HepG2 (cell line): ENCODE measurements around the gene BBS1. TPM values are rescaled to one million over a fixed set of nuclear protein-coding genes. Genes with fewer than 3 reads are reported as not detected.

Experiments used
- AGO2 ChIP-seq: fragments of 200-400 bp; formaldehyde crosslinking; optimal IDR thresholded peaks from 2 replicates; pipeline ENCODE3; 2017; ENCODE audit warnings: mild to moderate bottlenecking, low read depth, low read length, moderate library complexity
- FOSL2 ChIP-seq: sonication (generic); formaldehyde crosslinking; IDR thresholded peaks from 2 replicates; pipeline ENCODE4 v1.4.0; 2020; ENCODE audit warnings: missing genetic modification reagents
- GATAD2A ChIP-seq: IDR thresholded peaks from 2 replicates; pipeline ENCODE4 v1.6.1; 2016
- HNRNPH1 ChIP-seq: fragments of 200-400 bp; formaldehyde crosslinking; optimal IDR thresholded peaks from 2 replicates; pipeline ENCODE3; 2017; ENCODE audit warnings: mild to moderate bottlenecking, low read depth, low read length
- HNRNPLL ChIP-seq: fragments of 200-400 bp; formaldehyde crosslinking; IDR thresholded peaks from 2 replicates; pipeline ENCODE4 v1.6.1; 2017; ENCODE audit warnings: mild to moderate bottlenecking, low read depth, low read length; ENCODE audit not compliant: poor library complexity, severe bottlenecking
- KMT2B ChIP-seq: IDR thresholded peaks from 2 replicates; pipeline ENCODE4 v1.6.1; 2016; ENCODE audit warnings: missing genetic modification reagents, missing compliant biosample characterization
- MAFF ChIP-seq: IDR thresholded peaks from 2 replicates; pipeline ENCODE4 v1.6.1; 2011; ENCODE audit warnings: low read depth, low read length, improper control_type of control experiment
- MIXL1 ChIP-seq: IDR thresholded peaks from 2 replicates; pipeline ENCODE4 v1.6.1; 2016
- NFE2L2 ChIP-seq: fragments of 150-350 bp; IDR thresholded peaks from 2 replicates; pipeline ENCODE4 v1.6.1; 2014; ENCODE audit warnings: low read length
- PLRG1 ChIP-seq: fragments of 450-650 bp; conservative IDR thresholded peaks from 2 replicates; pipeline ENCODE4 v1.6.1; 2016
- RAD51 ChIP-seq: fragments of 450-650 bp; IDR thresholded peaks from 2 replicates; pipeline ENCODE4 v1.6.1; 2016; ENCODE audit warnings: borderline replicate concordance
- REXO4 ChIP-seq: sonication (generic); formaldehyde crosslinking; IDR thresholded peaks from 2 replicates; pipeline ENCODE4 v1.8.0; 2022; ENCODE audit warnings: missing genetic modification reagents, mild to moderate bottlenecking, borderline replicate concordance
- RFX3 ChIP-seq: IDR thresholded peaks from 2 replicates; pipeline ENCODE4 v1.6.1; 2016; ENCODE audit warnings: missing biosample characterization, missing genetic modification reagents
- SMAD1 ChIP-seq: sonication (generic); formaldehyde crosslinking; IDR thresholded peaks from 2 replicates; pipeline ENCODE4 v1.4.0; 2020; ENCODE audit warnings: missing genetic modification reagents, low read depth, mild to moderate bottlenecking, borderline replicate concordance
- ZBTB3 ChIP-seq: sonication (generic); formaldehyde crosslinking; IDR thresholded peaks from 2 replicates; pipeline ENCODE4 v1.4.0; 2020; ENCODE audit warnings: low read depth, mild to moderate bottlenecking, moderate library complexity, missing genetic modification reagents, borderline replicate concordance
- ZC3H13 ChIP-seq: sonication (generic); formaldehyde crosslinking; IDR thresholded peaks from 2 replicates; pipeline ENCODE4 v1.8.1; 2023; ENCODE audit warnings: mild to moderate bottlenecking, missing genetic modification reagents, moderate library complexity
- ZFP37 ChIP-seq: sonication (generic); formaldehyde crosslinking; IDR thresholded peaks from 2 replicates; pipeline ENCODE4 v1.4.0; 2020; ENCODE audit warnings: missing genetic modification reagents, borderline replicate concordance
- ZKSCAN1 ChIP-seq: fragments of 150-350 bp; IDR thresholded peaks from 2 replicates; pipeline ENCODE4 v1.6.1; 2014; ENCODE audit warnings: low read length
- ZMYM3 ChIP-seq: sonication (generic); formaldehyde crosslinking; IDR thresholded peaks from 2 replicates; pipeline ENCODE4 v1.5.1; 2020; ENCODE audit warnings: mild to moderate bottlenecking, missing genetic modification reagents
- ZNF180 ChIP-seq: sonication (generic); formaldehyde crosslinking; IDR thresholded peaks from 2 replicates; pipeline ENCODE4 v1.4.0; 2020; ENCODE audit warnings: low read depth, missing genetic modification reagents, borderline replicate concordance
- ZNF230 ChIP-seq: sonication (generic); formaldehyde crosslinking; IDR thresholded peaks from 2 replicates; pipeline ENCODE4 v1.4.0; 2020; ENCODE audit warnings: mild to moderate bottlenecking, missing genetic modification reagents
- ZNF343 ChIP-seq: sonication (generic); formaldehyde crosslinking; IDR thresholded peaks from 2 replicates; pipeline ENCODE4 v1.4.0; 2020; ENCODE audit warnings: mild to moderate bottlenecking, missing genetic modification reagents
- ZNF354B ChIP-seq: sonication (generic); formaldehyde crosslinking; IDR thresholded peaks from 2 replicates; pipeline ENCODE4 v1.8.0; 2022; ENCODE audit warnings: mild to moderate bottlenecking, missing genetic modification reagents
- ZNF44 ChIP-seq: sonication (generic); formaldehyde crosslinking; IDR thresholded peaks from 2 replicates; pipeline ENCODE4 v1.5.1; 2020; ENCODE audit warnings: mild to moderate bottlenecking, missing genetic modification reagents
- ZNF549 ChIP-seq: sonication (generic); formaldehyde crosslinking; IDR thresholded peaks from 2 replicates; pipeline ENCODE4 v1.5.0; 2020; ENCODE audit warnings: missing genetic modification reagents
- ZNF660 ChIP-seq: sonication (generic); formaldehyde crosslinking; IDR thresholded peaks from 2 replicates; pipeline ENCODE4 v1.5.1; 2020; ENCODE audit warnings: mild to moderate bottlenecking, low read depth, missing genetic modification reagents, borderline replicate concordance
- ZNF674 ChIP-seq: sonication (generic); formaldehyde crosslinking; IDR thresholded peaks from 2 replicates; pipeline ENCODE4 v1.5.0; 2020; ENCODE audit warnings: low read depth, mild to moderate bottlenecking, missing genetic modification reagents
- ZNF747 ChIP-seq: sonication (generic); formaldehyde crosslinking; IDR thresholded peaks from 2 replicates; pipeline ENCODE4 v1.8.1; 2023; ENCODE audit warnings: missing genetic modification reagents, mild to moderate bottlenecking, borderline replicate concordance
- ZSCAN29 ChIP-seq: sonication (generic); formaldehyde crosslinking; conservative IDR thresholded peaks from 2 replicates; pipeline ENCODE4 v1.4.0; 2020; ENCODE audit warnings: mild to moderate bottlenecking, missing genetic modification reagents
- ZSCAN9 ChIP-seq: IDR thresholded peaks from 2 replicates; pipeline ENCODE4 v1.6.1; 2016; ENCODE audit warnings: borderline replicate concordance
- polyA plus RNA-seq, 8 experiments: library from polyadenylated mRNA; depleted of rRNA in 3 of 8; stranded (reverse) in 7 of 8; unstranded in 1 of 8; fragments of >200 nt; fragmentation: Illumina TruSeq in 4 of 8; extraction: Trizol in 4 of 8; gene quantifications; 2 replicates each; pipeline versions ENCODE4 v1.2.1 to v1.2.3, GENCODE V29; 2011 to 2016; ENCODE audit warnings: low read depth in 4 of 8, missing spikeins in 1 of 8, mixed read lengths in 1 of 8; ENCODE audit not compliant: insufficient read depth in 1 of 8
- total RNA-seq, 5 experiments: library from RNA; depleted of rRNA; stranded (reverse); fragments of >200 nt; fragmentation: Illumina TruSeq; extraction: Trizol; gene quantifications; 2 replicates each; pipeline ENCODE4 v1.2.3, GENCODE V29; 2016; ENCODE audit warnings: low read depth in 1 of 5
- TF ChIP-seq, protein P1 (sequence below): sonication (generic); formaldehyde crosslinking; IDR thresholded peaks from 2 replicates; pipeline ENCODE4 v1.4.0; 2020; ENCODE audit warnings: mild to moderate bottlenecking, missing genetic modification reagents
- TF ChIP-seq, protein P2 (sequence below): sonication (generic); formaldehyde crosslinking; IDR thresholded peaks from 2 replicates; pipeline ENCODE4 v1.5.1; 2020; ENCODE audit warnings: mild to moderate bottlenecking, moderate library complexity, missing genetic modification reagents

Gene BBS1
- total and polyA plus RNA-seq, 2 of the 13 experiments (the other 11 are each of a cell fraction or from before 2014, with no cell fraction given), result 11.7 to 14.1 TPM

DNA sequence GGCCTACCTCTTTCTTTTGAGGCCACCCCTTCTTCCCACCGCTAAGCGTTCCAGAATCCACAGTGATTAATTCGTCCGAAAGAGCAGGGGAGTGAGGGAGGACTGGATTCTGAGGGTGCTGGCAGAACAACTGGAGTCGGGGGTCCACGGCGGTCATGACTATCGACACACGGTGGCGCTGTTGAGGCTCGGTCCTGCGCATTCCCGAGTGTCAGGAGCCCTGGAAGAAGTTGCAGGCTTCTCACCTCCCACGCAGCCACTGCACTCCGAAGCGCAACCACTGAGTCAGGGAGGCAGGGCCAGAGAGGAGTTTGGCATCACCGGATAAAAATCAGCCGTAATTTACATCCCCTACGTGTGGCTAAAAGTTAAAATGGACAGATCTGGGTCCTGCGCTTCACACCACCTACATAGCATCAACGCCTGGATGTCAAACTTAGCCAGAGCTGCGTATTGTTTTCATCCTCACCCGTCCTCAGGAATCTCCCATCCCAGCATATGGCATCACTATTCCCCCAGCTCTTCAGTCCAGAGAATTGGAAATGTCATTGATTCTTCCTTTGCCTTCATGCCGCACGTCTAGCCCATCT is 68.7 kb downstream of the BBS1 start (continued):
- TF ChIP-seq ZKSCAN1 (no peak), MIXL1 (CRISPR knock-in tag) (no peak), NFE2L2 (no peak), SMAD1 (no peak), ZNF180 (CRISPR knock-in tag) (no peak), ZNF343 (CRISPR knock-in tag) (no peak), ZNF747 (CRISPR knock-in tag) (no peak), ZNF44 (CRISPR knock-in tag) (no peak), KMT2B (no peak), AGO2 (no peak), ZNF354B (no peak), RFX3 (no peak), ZSCAN29 (CRISPR knock-in tag) (no peak), REXO4 (CRISPR knock-in tag) (no peak), HNRNPH1 (no peak), ZFP37 (CRISPR knock-in tag) (no peak), GATAD2A (CRISPR knock-in tag) (0 out of 2 replicates have a peak, but pooled peaks have one; percentile 30), FOSL2 (CRISPR knock-in tag) (peak; percentile 15; the same call in 1 of the 2 replicates), ZNF230 (no peak), ZBTB3 (no peak), MAFF (no peak), ZNF549 (CRISPR knock-in tag) (no peak), PLRG1 (no peak), ZNF660 (CRISPR knock-in tag) (no peak), RAD51 (no peak), ZSCAN9 (CRISPR knock-in tag) (no peak), HNRNPLL (no peak), ZMYM3 (peak; percentile 69), ZNF674 (no peak), ZC3H13 (CRISPR knock-in tag) (no peak)
- TF ChIP-seq, protein P1, sequence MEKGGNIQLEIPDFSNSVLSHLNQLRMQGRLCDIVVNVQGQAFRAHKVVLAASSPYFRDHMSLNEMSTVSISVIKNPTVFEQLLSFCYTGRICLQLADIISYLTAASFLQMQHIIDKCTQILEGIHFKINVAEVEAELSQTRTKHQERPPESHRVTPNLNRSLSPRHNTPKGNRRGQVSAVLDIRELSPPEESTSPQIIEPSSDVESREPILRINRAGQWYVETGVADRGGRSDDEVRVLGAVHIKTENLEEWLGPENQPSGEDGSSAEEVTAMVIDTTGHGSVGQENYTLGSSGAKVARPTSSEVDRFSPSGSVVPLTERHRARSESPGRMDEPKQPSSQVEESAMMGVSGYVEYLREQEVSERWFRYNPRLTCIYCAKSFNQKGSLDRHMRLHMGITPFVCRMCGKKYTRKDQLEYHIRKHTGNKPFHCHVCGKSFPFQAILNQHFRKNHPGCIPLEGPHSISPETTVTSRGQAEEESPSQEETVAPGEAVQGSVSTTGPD, result no peak
- TF ChIP-seq, protein P2, sequence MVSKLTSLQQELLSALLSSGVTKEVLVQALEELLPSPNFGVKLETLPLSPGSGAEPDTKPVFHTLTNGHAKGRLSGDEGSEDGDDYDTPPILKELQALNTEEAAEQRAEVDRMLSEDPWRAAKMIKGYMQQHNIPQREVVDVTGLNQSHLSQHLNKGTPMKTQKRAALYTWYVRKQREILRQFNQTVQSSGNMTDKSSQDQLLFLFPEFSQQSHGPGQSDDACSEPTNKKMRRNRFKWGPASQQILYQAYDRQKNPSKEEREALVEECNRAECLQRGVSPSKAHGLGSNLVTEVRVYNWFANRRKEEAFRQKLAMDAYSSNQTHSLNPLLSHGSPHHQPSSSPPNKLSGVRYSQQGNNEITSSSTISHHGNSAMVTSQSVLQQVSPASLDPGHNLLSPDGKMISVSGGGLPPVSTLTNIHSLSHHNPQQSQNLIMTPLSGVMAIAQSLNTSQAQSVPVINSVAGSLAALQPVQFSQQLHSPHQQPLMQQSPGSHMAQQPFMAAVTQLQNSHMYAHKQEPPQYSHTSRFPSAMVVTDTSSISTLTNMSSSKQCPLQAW, result no peak
